ENCODE results near the gene GPR3. TPM values are rescaled to one million over a fixed set of nuclear protein-coding genes. Genes with fewer than 3 reads are reported as not detected.

GPR3 gene
- total and polyA plus RNA-seq, 2 of the 8 experiments (the other 6 are each of a cell fraction or from before 2014, with no cell fraction given): 9.9 to 26.5 TPM

GRCh38 chr1:27368869-27369582 lies 23.4 kb upstream of the GPR3 start (continued):
- TF ChIP-seq USF2 (IDR thresholded peaks at IDR 0.05; ENCODE audit: low read length) (no peak), TAF7 (optimal IDR thresholded peaks at IDR 0.05; ENCODE audit: borderline replicate concordance, low read depth, low read length) (no peak)

Data from H1 (cell line).